GM12878 (cell line): ENCODE results near the gene PDE4DIP.
"Not testable (repeated sequence)": the region's sequence is repeated elsewhere in the genome, so short reads cannot be mapped to it uniquely, and the experiment has no call there.

Source experiments
- CTCF ChIP-seq, 3 experiments: IDR thresholded peaks in 2 of 3; conservative IDR thresholded peaks in 1 of 3; 2 replicates each; pipeline ENCODE4 v1.5.1; 2011; ENCODE audit warnings: low read depth in 3 of 3, low read length in 3 of 3, mild to moderate bottlenecking in 3 of 3, control low read depth in 2 of 3, moderate library complexity in 2 of 3, inconsistent platforms in 1 of 3, mixed read lengths in 1 of 3; ENCODE audit not compliant: control insufficient read depth in 2 of 3, insufficient read depth in 1 of 3; ENCODE audit errors: extremely low read depth in 1 of 3
- WRNIP1 ChIP-seq: IDR thresholded peaks from 2 replicates; pipeline ENCODE4 v1.6.1; 2011; ENCODE audit warnings: low read depth, low read length, improper control_type of control experiment, borderline replicate concordance

GRCh38 chr1:148966084-148966483, 121.9 kb downstream of the PDE4DIP start:
- not testable (repeated sequence) for TF ChIP-seq WRNIP1; CTCF (IDR thresholded peaks at IDR 0.05 in 2 of 3, conservative IDR thresholded peaks at IDR 0.05 in 1 of 3; ENCODE audit: control insufficient read depth in 2 of 3, extremely low read depth in 1 of 3, insufficient read depth in 1 of 3, low read depth in 3 of 3, low read length in 3 of 3)
